BLaER1 (cell line): ENCODE data around the gene CYP26B1.

ENCODE experiments used
- H3K27ac ChIP-seq: shearing (Covaris generic); formaldehyde crosslinking; 2 replicates; pipeline ENCODE4 v1.8.1; 2022
- H3K27me3 ChIP-seq: shearing (Covaris generic); formaldehyde crosslinking; 2 replicates; pipeline ENCODE4 v1.8.1; 2022
- H3K36me3 ChIP-seq: shearing (Covaris generic); formaldehyde crosslinking; 2 replicates; pipeline ENCODE4 v1.8.1; 2022
- H3K4me1 ChIP-seq: shearing (Covaris generic); formaldehyde crosslinking; 2 replicates; pipeline ENCODE4 v1.8.1; 2022
- H3K4me2 ChIP-seq: shearing (Covaris generic); formaldehyde crosslinking; 2 replicates; pipeline ENCODE4 v1.8.1; 2022
- H3K4me3 ChIP-seq: shearing (Covaris generic); formaldehyde crosslinking; 2 replicates; pipeline ENCODE4 v1.8.1; 2022
- H3K9ac ChIP-seq: shearing (Covaris generic); formaldehyde crosslinking; 2 replicates; pipeline ENCODE4 v1.8.1; 2022
- H3K9me3 ChIP-seq: shearing (Covaris generic); formaldehyde crosslinking; 2 replicates; pipeline ENCODE4 v1.8.1; 2022
- H4K20me1 ChIP-seq: shearing (Covaris generic); formaldehyde crosslinking; 2 replicates; pipeline ENCODE4 v1.8.1; 2022
- Cebpa-rat ChIP-seq: shearing (Covaris generic); IDR thresholded peaks from 2 replicates; pipeline ENCODE4 v1.8.1; 2022

Gene CYP26B1

DNA sequence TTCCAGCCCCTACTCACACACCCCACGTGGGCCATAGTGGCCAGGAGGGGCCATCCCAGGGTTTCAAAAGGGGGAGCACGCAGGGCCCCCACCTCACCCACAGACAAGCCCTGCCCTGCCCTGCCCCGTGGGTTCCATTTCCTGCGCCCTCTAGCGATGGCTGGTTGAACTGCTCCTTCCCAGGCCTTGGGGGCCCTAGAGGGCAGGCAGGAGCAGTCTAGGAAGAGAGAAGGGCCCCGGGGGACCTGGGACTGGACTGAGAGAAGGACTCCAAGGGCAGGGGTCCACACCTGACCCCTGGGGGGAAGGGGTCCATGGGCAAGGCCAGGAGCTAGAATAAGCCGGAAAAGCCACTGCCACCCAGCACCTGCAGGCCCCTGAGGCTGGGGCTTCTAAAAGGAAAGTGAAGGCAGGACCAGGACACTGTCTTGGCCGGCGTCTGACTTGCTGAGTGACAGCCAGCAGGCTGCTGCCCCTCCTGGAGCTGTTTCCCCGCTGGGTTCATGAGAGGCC, 10.1 kb downstream of the CYP26B1 start:
- no peak for TF ChIP-seq Cebpa-rat
- H3K9ac ChIP-seq, result no peak overlapping the region
- peaks cover 14% of the 10 kb centered on the region for H3K27me3 ChIP-seq
- no peak overlapping the region for H3K4me2 ChIP-seq
- H3K4me3 ChIP-seq, result no peak overlapping the region
- H3K36me3 ChIP-seq, result no peaks in the 10 kb centered on the region
- H3K4me1 ChIP-seq, result peaks cover 31% of the 10 kb centered on the region
- H4K20me1 ChIP-seq, result 0 out of 2 replicates have a peak, but pooled peaks cover 4% of the 10 kb centered on the region
- H3K9me3 ChIP-seq, result no peaks in the 10 kb centered on the region
- H3K27ac ChIP-seq, result no peak overlapping the region

DNA sequence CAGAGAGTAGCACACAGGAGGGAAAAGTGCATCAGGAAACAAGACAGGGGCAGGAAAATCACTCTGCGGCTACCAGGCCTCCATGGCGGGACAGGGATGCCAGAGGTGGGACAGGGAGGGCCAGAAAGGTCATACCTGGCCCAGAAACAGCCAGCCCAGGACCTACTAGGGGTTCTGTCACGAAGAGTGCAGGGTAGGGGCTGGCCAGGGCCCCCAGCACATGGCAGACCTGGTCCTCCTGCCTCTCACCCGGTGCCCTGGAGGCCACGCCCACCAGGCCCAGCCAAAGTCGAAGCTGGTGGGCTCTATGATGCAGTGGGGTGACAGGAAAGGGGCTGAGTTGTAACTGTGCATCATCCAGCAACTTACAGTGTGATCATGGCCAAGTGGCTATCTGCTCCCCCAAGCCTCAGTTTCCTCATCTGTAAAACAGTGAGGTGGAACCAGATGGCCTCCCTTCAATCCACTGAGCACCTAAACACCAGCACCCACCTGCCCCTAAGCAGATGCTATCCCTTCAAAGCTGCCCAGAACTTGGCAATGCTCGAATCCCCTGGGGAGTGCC, 10.6 kb downstream of the CYP26B1 start:
- no peak for TF ChIP-seq Cebpa-rat
- H3K9me3 ChIP-seq, result no peaks in the 10 kb centered on the region
- H3K27me3 ChIP-seq, result peaks cover 9% of the 10 kb centered on the region
- no peak overlapping the region for H3K27ac ChIP-seq
- no peak overlapping the region for H3K4me3 ChIP-seq
- no peak overlapping the region for H3K9ac ChIP-seq
- H3K4me1 ChIP-seq, result peaks cover 27% of the 10 kb centered on the region
- H3K4me2 ChIP-seq, result no peak overlapping the region
- H4K20me1 ChIP-seq, result no peaks in the 10 kb centered on the region
- no peaks in the 10 kb centered on the region for H3K36me3 ChIP-seq

- peaks cover 4% of the 10 kb centered on the region; the same call in 1 of the 2 replicates for H3K27me3 ChIP-seq
- peaks cover 31% of the 10 kb centered on the region for H3K4me1 ChIP-seq
- H4K20me1 ChIP-seq, result no peaks in the 10 kb centered on the region
- no peak overlapping the region for H3K4me3 ChIP-seq
- no peaks in the 10 kb centered on the region for H3K36me3 ChIP-seq
- no peak overlapping the region for H3K4me2 ChIP-seq
- no peak overlapping the region for H3K27ac ChIP-seq
- TF ChIP-seq Cebpa-rat, result no peak
- no peaks in the 10 kb centered on the region for H3K9me3 ChIP-seq
- no peak overlapping the region for H3K9ac ChIP-seq
These were observed 11.3 kb downstream of the CYP26B1 start for GRCh38 chr2:72136331-72136730.

DNA sequence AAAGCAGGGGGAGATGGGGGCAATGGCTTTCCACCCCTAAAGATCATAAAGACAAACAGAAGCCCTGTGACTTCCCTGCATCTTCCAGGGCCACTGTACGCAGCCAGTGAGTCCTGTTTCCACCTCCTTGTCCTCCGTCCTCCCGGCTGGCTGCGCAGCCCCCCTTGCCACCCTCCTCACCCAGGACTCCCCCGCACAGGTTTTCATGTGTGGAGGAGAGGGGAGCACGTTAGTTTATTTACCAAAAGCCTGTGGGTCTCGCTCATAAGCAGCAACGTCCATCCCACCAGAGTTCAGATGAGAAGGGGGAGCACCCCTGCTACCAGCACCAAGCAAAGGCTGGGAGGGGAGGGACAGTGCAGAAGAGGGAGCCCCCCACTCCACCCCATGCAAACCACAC, 11.7 kb downstream of the CYP26B1 start:
- Histone ChIP-seq H3K4me3 (no peak overlapping the region), H3K9me3 (no peaks in the 10 kb centered on the region), H3K27me3 (no peaks in the 10 kb centered on the region), H4K20me1 (no peaks in the 10 kb centered on the region), H3K9ac (no peak overlapping the region), H3K4me2 (no peak overlapping the region), H3K4me1 (peaks cover 35% of the 10 kb centered on the region), H3K36me3 (no peaks in the 10 kb centered on the region), H3K27ac (no peak overlapping the region)
- TF ChIP-seq Cebpa-rat, result no peak

DNA sequence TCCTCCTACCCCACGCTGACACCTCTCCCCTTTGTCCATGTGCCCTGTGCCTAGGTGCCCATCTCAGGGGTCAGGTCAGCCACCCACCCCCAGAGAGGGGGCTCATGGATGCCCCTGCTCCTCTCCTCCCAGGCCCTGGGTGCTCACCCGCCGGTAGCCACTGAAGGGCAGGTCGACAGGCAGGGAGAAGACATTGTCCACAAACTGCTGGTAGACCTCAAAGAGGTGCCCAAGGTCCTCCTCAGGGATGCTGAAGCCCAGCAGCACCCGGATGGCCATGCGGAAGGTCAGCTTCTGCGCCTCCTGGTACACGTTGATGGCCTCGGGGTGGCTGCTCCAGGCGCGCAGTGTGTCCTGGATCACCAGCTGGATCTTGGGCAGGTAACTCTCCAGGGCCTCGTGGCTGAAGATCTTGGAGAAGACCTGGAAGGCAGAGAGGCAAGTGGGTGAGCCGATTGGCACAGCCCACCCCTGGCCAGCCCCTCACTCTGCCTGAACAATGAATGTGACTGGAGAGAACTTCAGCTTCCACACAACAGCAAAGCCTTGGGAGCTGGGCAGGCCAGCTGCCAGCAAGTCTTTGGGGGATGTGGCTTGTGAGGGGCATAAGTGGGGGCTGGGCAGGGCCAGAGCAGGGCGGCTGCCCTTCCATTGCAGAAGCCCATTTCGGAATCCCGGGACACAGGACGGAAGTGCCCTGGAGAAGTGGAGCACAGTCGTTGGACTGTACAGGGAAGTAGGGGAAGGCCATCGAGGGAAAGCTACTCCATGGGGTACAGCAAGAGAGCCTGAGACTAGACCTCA, 12.5 kb downstream of the CYP26B1 start:
- Histone ChIP-seq H3K4me3 (no peak overlapping the region), H3K4me1 (peaks cover 42% of the 10 kb centered on the region), H3K27me3 (no peaks in the 10 kb centered on the region), H3K9ac (no peak overlapping the region), H3K27ac (no peak overlapping the region), H3K9me3 (no peaks in the 10 kb centered on the region), H4K20me1 (no peaks in the 10 kb centered on the region), H3K36me3 (no peaks in the 10 kb centered on the region), H3K4me2 (no peak overlapping the region)
- TF ChIP-seq Cebpa-rat, result no peak

GRCh38 chr2:72134408-72134996, 13.2 kb downstream of the CYP26B1 start:
- Histone ChIP-seq H3K27ac (no peak overlapping the region), H3K9ac (no peak overlapping the region), H4K20me1 (no peaks in the 10 kb centered on the region), H3K9me3 (no peaks in the 10 kb centered on the region), H3K4me2 (peak overlapping the region; percentile 62), H3K27me3 (no peaks in the 10 kb centered on the region), H3K4me3 (no peak overlapping the region), H3K36me3 (no peaks in the 10 kb centered on the region), H3K4me1 (peaks cover 49% of the 10 kb centered on the region)
- TF ChIP-seq Cebpa-rat, result no peak

DNA sequence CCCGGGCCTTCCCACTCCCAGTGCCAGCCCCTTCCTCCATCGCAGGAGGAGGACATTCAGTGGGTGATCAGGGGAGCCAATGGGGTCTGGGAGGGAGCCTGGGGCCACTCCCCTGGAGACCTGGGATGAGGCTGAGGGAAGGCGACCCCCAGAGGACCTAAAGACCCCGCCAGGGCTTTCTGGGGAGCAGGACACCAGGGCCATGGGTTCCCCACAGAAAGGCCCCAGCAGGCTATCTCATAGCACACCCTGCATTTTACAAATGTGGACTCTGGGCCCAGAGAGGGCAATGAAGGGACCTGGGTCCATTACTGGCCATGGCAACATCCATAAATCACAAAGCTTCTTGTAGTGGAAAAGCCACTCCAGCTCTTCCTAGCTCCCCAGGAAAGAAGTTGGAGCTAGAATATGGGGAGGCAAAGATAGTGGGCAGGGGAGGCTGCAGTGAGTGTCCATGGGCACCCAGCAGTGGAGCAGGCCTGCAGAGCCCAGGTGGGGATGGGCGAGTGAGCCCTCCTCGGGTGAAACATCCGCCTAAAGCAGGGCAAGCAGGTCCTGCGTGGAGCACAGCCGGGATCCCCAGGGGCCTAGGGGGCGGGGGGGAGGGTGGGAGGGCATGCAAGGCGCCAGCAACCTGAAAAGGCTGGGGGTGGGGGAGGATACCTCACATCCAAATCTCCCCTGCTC, 13.8 kb downstream of the CYP26B1 start:
- Histone ChIP-seq H3K4me1 (peaks cover 54% of the 10 kb centered on the region), H4K20me1 (no peaks in the 10 kb centered on the region), H3K4me2 (peak overlapping the region; percentile 62), H3K9me3 (no peaks in the 10 kb centered on the region), H3K4me3 (no peak overlapping the region), H3K27ac (no peak overlapping the region), H3K36me3 (no peaks in the 10 kb centered on the region), H3K9ac (no peak overlapping the region), H3K27me3 (no peaks in the 10 kb centered on the region)
- no peak for TF ChIP-seq Cebpa-rat

GRCh38 chr2:72132981-72133720, 14.5 kb downstream of the CYP26B1 start:
- no peaks in the 10 kb centered on the region for H3K9me3 ChIP-seq
- H3K27me3 ChIP-seq, result no peaks in the 10 kb centered on the region
- H3K4me1 ChIP-seq, result peaks cover 61% of the 10 kb centered on the region
- H3K27ac ChIP-seq, result no peak overlapping the region
- no peaks in the 10 kb centered on the region for H4K20me1 ChIP-seq
- no peak overlapping the region for H3K9ac ChIP-seq
- H3K4me2 ChIP-seq, result peak overlapping the region; percentile 59
- no peak overlapping the region for H3K4me3 ChIP-seq
- H3K36me3 ChIP-seq, result no peaks in the 10 kb centered on the region
- no peak for TF ChIP-seq Cebpa-rat
